ENCODE results near the gene SLC22A2.
A peak's percentile ranks its signal among the peaks of the same experiment; 100 is the strongest.
"Not testable (repeated sequence)": the region's sequence is repeated elsewhere in the genome, so short reads cannot be mapped to it uniquely, and the experiment has no call there.

The SLC22A2 gene

DNA sequence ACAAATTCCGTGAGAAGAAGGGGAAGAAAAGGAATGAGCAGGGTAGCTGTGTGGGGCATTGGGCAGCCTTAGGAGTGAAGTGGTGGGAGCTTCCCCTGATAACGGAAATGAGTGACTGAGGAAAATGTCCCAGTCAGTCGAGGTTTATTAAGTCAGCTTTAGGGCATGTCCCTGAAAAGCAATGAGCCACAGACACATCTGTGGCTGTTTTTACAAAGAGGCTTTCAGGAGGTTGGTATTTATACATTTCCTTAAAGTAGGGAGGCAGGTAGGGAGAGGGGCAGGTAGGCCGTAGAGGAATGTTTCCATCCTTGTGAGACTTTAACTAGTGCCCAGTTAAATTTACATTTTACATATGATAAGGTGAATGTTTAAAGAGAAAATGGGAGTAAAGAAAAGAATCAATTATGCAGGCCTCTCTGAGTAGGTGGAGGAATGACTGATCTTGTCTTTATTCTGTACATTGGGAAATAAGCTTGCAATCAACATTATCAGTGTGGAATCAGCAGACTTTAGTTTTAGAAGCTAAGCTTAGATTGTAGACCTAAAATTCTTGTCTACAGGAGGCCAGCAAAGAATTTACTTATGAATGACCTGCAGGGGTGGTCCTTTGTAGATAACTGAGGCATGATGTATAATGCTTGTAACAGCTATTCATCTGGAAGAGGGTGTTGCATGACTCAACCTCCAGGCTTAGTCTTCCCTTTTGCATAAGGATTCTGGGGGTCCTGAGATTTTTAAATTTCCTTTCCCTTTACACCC lies 18.5 kb downstream of the SLC22A2 start:
- no peaks in the 10 kb centered on the region for H3K27me3 ChIP-seq (ENCODE audit: low read depth, low read length)
- H3K4me3 ChIP-seq (ENCODE audit: low read depth in 1 of 2, low read length in 2 of 2): no peak overlapping the region
- no peaks in the 10 kb centered on the region for H3K9me3 ChIP-seq (ENCODE audit: control insufficient read depth in 1 of 2, low read length in 2 of 2)
- no peak overlapping the region for H3K27ac ChIP-seq (ENCODE audit: low read length)
- no peaks in the 10 kb centered on the region for H3K4me1 ChIP-seq (ENCODE audit: control insufficient read depth in 1 of 2, insufficient read depth in 2 of 2, low read length in 2 of 2)
- H3K36me3 ChIP-seq (ENCODE audit: control insufficient read depth in 1 of 2, insufficient read depth in 2 of 2, low read length in 2 of 2): peaks cover 0 to 5% of the 10 kb centered on the region in 2 donors

DNA sequence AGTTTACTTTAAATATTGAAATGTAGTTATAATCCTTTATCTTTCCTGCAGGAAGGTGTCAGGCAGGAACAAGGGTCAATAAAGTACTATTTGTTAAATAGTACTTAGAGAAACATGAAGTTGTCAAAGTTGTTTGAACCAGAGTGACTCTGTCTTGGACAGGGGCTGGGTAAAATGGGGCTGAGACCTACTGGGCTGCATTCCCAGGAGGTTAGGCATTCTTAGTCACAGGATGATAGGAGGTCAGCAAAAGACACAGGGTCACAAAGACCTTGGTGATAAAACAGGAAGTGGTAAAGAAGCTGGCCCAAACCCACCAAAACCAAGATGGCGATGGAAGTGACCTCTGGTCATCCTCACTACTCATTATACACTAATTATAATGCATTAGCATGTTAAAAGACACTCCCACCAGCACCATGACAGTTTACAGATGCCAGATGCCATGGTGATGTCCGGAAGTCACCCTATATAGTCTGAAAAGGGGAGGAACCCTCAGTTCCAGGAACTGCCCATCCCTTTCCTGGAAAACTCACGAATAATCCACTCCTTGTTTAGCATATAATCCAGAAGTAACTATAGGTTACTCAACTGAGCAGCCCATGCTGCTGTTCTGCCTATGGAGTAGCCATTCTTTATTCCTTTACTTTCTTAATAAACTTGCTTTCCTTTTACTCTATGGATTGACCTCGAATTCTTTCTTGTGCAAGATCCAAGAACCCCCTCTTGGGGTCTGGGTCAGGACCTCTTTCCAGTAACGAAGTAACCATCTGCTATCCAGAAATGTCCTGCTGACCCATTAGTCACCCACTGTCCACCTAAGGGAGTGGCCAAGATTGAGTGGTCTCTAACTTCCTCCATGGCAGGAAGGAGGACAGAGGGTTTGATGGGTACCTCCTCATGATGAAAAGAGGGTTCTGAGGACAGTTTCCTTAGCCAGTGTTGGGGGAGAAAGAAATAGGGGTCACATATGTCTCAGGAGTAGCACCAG lies 19.6 kb downstream of the SLC22A2 start:
- Histone ChIP-seq H3K4me1 (ENCODE audit: control insufficient read depth in 1 of 2, insufficient read depth in 2 of 2, low read length in 2 of 2) (no peaks in the 10 kb centered on the region), H3K27ac (ENCODE audit: low read length) (peak overlapping the region; percentile 19), H3K27me3 (ENCODE audit: low read depth, low read length) (no peaks in the 10 kb centered on the region), H3K4me3 (ENCODE audit: low read depth in 1 of 2, low read length in 2 of 2) (no peak overlapping the region), H3K9me3 (ENCODE audit: control insufficient read depth in 1 of 2, low read length in 2 of 2) (no peaks in the 10 kb centered on the region), H3K36me3 (ENCODE audit: control insufficient read depth in 1 of 2, insufficient read depth in 2 of 2, low read length in 2 of 2) (peaks cover 0 to 5% of the 10 kb centered on the region in 2 donors)

DNA sequence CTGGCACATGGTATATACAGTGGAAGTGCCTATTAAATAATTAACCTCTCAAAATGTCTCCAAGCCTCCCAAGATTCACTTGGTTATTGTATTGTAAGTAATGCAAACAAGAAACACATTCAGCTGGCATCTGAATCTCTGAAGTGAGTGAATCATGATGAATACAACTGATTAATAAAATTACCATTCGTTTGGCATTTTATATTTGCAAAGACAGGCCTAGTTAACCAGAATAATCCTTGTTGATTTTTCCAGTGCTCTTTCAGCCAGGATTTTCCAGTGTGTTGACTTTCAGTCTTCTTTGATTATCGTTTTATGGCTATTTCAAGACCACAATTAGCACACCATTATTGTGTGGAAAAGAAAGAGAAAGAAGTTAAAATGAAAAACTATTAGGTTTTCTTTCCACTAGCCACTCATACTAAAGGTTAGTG lies 20.3 kb downstream of the SLC22A2 start:
- Histone ChIP-seq H3K27me3 (ENCODE audit: low read depth, low read length) (no peaks in the 10 kb centered on the region), H3K36me3 (ENCODE audit: control insufficient read depth in 1 of 2, insufficient read depth in 2 of 2, low read length in 2 of 2) (peaks cover 0 to 5% of the 10 kb centered on the region in 2 donors), H3K4me1 (ENCODE audit: control insufficient read depth in 1 of 2, insufficient read depth in 2 of 2, low read length in 2 of 2) (no peaks in the 10 kb centered on the region), H3K27ac (ENCODE audit: low read length) (peak overlapping the region; percentile 19), H3K9me3 (ENCODE audit: control insufficient read depth in 1 of 2, low read length in 2 of 2) (no peaks in the 10 kb centered on the region), H3K4me3 (ENCODE audit: low read depth in 1 of 2, low read length in 2 of 2) (no peak overlapping the region)

DNA sequence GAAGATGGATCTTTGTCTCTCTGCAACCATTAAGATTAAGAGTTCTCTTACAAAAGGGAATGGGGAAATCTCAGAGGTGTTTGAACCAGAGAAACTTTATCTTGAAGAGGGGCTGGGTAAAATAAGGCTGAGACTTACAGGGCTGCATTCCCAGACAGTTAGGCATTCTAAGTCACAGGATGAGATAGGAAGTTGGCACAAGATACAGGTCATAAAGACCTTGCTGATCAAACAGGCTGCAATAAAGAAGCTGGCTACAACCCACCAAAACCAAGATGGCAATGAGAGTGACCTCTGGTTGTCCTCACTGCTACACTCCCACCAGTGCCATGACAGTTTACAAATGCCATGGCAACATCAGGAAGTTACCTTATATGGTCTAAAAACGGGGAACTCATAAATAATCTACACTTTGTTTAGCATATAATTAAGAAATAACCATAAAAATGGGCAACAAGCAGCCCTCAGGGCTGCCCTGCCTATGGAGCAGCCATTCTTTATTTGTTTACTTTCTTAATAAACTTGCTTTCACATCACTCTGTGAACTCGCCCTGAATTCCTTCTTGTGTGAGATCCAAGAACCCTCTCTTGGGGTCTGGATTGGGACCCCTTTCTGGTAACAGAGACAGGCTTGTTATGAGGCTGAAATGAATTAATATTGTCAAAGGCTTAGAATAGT lies 20.9 kb downstream of the SLC22A2 start:
- not testable (repeated sequence) for H3K4me1 ChIP-seq (ENCODE audit: control insufficient read depth in 1 of 2, insufficient read depth in 2 of 2, low read length in 2 of 2); H3K27me3 ChIP-seq (ENCODE audit: low read depth, low read length); H3K27ac ChIP-seq (ENCODE audit: low read length); H3K4me3 ChIP-seq (ENCODE audit: low read depth in 1 of 2, low read length in 2 of 2); H3K36me3 ChIP-seq (ENCODE audit: control insufficient read depth in 1 of 2, insufficient read depth in 2 of 2, low read length in 2 of 2); H3K9me3 ChIP-seq (ENCODE audit: control insufficient read depth in 1 of 2, low read length in 2 of 2)

DNA sequence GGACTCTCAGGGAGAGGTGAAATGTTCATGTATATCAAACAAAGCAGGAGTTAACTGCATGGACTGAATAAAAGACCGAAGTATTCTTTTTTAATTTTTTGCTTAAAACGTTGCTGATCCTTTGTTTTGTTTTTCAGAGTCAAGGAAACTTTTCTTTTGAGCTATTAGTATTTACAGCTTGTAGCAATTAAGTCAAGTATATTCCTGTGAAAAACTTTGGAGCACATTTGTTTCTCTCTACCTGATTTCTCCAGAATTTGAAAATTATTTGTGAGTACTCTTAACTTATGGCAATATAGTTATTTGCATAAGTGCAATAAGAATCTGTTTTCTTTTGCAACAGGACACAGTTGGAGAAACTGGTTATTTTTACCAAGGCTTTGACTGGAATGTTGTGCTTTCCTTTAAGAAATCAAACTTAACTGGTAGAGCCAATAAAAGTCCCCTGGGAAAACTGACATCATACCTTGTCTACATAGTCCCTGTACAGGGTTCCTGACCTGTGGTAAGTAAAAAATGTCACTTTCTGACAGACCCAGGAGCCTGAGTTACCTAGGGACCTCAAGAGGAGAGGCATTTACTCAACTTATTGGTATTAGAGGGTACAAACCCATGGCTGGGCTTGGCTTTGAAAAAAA lies 22.3 kb downstream of the SLC22A2 start:
- not testable (repeated sequence) for H3K9me3 ChIP-seq (ENCODE audit: control insufficient read depth in 1 of 2, low read length in 2 of 2); H3K27ac ChIP-seq (ENCODE audit: low read length); H3K36me3 ChIP-seq (ENCODE audit: control insufficient read depth in 1 of 2, insufficient read depth in 2 of 2, low read length in 2 of 2); H3K4me3 ChIP-seq (ENCODE audit: low read depth in 1 of 2, low read length in 2 of 2); H3K27me3 ChIP-seq (ENCODE audit: low read depth, low read length); H3K4me1 ChIP-seq (ENCODE audit: control insufficient read depth in 1 of 2, insufficient read depth in 2 of 2, low read length in 2 of 2)

DNA sequence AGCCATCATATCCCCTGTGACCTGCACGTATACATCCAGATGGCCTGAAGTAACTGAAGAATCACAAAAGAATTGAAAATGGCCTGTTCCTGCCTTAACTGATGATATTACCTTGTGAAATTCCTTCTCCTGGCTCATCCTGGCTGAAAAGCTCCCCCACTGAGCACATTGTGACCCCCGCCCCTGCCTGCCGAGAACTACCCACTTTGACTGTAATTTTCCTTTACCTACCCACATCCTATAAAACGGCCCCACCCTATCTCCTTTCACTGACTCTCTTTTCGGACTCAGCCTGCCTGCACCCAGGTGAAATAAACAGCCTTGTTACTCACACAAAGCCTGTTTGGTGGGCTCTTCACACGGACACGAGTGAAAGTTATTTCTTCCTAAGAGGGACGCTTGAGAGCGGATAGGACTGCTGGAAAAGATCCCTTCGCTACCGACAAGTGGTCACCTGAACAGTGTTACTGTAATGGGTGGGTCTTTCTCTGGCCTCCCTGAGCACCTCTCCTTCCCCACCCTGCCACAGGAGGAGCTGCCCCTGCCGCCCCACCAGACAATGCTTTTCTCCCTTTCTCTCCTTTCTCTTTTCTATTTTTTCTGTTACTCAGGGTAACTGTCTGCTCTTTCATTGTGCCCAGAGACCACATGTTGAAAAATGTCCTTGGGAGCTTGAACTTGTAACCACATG lies 24.5 kb downstream of the SLC22A2 start:
- H3K9me3 ChIP-seq (ENCODE audit: control insufficient read depth in 1 of 2, low read length in 2 of 2); H3K27ac ChIP-seq (ENCODE audit: low read length); H3K4me1 ChIP-seq (ENCODE audit: control insufficient read depth in 1 of 2, insufficient read depth in 2 of 2, low read length in 2 of 2); H3K4me3 ChIP-seq (ENCODE audit: low read depth in 1 of 2, low read length in 2 of 2); H3K27me3 ChIP-seq (ENCODE audit: low read depth, low read length); H3K36me3 ChIP-seq (ENCODE audit: control insufficient read depth in 1 of 2, insufficient read depth in 2 of 2, low read length in 2 of 2): not testable (repeated sequence)

DNA sequence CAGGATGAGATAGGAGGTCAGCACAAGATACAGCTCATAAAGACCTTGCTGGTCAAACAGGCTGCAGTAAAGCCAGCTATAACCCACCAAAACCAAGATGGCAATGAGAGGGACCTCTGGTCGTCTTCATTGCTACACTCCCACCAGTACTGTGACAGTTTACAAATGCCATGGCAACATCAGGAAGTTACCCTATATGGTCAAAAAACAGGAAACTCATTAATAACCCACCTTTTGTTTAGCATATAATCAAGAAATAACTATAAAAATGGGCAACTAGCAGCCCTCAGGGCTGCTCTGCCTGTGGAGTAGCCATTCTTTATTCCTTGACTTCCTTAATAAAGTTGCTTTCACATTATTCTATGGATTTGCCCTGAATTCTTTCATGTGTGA lies 30.9 kb downstream of the SLC22A2 start:
- peaks cover 0 to 10% of the 10 kb centered on the region in 2 donors for H3K4me1 ChIP-seq (ENCODE audit: control insufficient read depth in 1 of 2, insufficient read depth in 2 of 2, low read length in 2 of 2)
- H3K27ac ChIP-seq (ENCODE audit: low read length): no peak overlapping the region
- H3K36me3 ChIP-seq (ENCODE audit: control insufficient read depth in 1 of 2, insufficient read depth in 2 of 2, low read length in 2 of 2): no peaks in the 10 kb centered on the region
- H3K27me3 ChIP-seq (ENCODE audit: low read depth, low read length): no peaks in the 10 kb centered on the region
- no peaks in the 10 kb centered on the region for H3K9me3 ChIP-seq (ENCODE audit: control insufficient read depth in 1 of 2, low read length in 2 of 2)
- H3K4me3 ChIP-seq (ENCODE audit: low read depth in 1 of 2, low read length in 2 of 2): no peak overlapping the region

DNA sequence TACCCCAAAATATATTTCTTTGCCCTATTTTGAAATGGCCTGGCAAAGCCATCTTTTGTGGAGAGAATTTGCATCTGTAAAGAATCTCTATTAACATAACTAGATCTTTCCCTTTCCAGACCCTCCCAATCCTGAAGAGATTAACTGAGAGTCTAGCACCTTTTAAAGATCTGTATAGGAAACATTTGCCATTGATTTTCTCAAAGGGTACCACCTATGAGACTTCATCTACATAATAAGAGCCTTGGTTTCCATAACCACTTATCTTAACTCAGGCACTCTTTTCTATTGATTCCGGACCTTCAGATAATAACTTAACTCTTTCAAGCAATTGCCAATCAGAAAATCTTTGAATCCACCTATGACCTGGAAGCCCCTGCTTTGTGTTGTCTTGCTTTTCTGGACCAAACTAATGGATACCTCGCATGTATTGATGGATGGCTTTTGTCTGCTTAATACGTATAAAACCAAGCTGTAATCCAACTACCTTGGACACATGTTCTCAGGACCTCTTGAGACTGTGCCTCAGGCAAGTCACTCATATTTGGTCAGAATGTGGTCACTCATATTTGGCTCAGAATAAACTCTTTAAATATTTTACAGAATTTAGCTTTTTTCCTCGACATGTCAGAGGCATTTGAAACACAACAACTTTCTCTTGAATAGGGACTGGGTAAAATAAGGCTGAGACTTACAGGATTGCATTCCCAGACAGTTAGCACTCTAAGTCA lies 31.4 kb downstream of the SLC22A2 start:
- no peak overlapping the region for H3K4me3 ChIP-seq (ENCODE audit: low read depth in 1 of 2, low read length in 2 of 2)
- no peaks in the 10 kb centered on the region for H3K9me3 ChIP-seq (ENCODE audit: control insufficient read depth in 1 of 2, low read length in 2 of 2)
- peaks cover 0 to 10% of the 10 kb centered on the region in 2 donors for H3K4me1 ChIP-seq (ENCODE audit: control insufficient read depth in 1 of 2, insufficient read depth in 2 of 2, low read length in 2 of 2)
- no peaks in the 10 kb centered on the region for H3K27me3 ChIP-seq (ENCODE audit: low read depth, low read length)
- H3K27ac ChIP-seq (ENCODE audit: low read length): no peak overlapping the region
- no peaks in the 10 kb centered on the region for H3K36me3 ChIP-seq (ENCODE audit: control insufficient read depth in 1 of 2, insufficient read depth in 2 of 2, low read length in 2 of 2)

DNA sequence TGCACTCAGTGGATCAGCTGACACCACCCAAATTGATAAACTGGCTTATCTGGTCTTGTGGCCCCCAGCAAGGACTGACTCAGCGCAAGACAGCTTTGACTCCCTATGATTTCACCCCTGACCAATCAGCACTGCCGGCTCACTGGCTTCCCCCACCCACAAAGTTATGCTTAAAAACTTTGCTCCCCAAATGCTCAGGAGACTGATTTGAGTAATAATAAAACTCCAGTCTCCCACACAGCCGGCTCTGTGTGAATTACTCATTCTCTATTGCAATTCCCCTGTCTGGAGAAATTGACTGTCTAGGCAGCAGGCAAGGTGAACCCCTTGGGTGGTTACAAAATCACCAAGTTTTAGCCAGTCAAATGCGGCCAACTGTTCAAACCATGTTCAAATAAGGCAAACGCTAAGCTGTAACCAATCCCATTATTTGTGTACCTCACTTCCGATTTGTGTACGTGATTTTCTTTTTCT lies 32.5 kb downstream of the SLC22A2 start:
- H3K27me3 ChIP-seq (ENCODE audit: low read depth, low read length): no peaks in the 10 kb centered on the region
- H3K27ac ChIP-seq (ENCODE audit: low read length): no peak overlapping the region
- no peaks in the 10 kb centered on the region for H3K36me3 ChIP-seq (ENCODE audit: control insufficient read depth in 1 of 2, insufficient read depth in 2 of 2, low read length in 2 of 2)
- H3K4me3 ChIP-seq (ENCODE audit: low read depth in 1 of 2, low read length in 2 of 2): no peak overlapping the region
- H3K4me1 ChIP-seq (ENCODE audit: control insufficient read depth in 1 of 2, insufficient read depth in 2 of 2, low read length in 2 of 2): peaks cover 0 to 10% of the 10 kb centered on the region in 2 donors
- H3K9me3 ChIP-seq (ENCODE audit: control insufficient read depth in 1 of 2, low read length in 2 of 2): no peaks in the 10 kb centered on the region

DNA sequence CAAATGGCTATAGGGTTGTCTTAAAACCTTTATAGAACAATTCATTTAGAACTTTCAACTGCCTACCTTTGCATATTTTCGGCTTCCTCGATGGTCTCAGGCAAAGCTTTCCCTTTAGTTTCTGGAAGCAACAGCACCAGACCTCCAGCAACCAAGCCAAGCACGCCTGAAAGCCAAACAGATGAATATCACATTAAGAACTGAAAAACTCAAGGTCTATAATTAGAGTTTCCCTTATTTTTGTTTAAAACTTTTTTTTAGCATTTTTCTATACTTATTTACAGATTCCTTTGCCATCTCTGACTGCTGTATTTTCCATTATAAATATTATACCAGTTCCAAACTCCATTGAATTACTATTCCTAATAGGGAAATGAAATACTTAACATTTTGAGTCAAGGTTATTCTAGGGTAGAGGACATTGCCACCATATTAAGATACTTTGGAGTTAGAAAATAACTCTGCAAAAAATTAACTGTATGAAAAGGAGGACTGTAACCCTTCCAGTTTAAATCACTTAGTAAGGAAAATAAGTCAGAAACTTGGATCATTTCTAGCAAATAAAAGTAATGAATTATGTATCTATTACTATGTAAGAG lies 33.9 kb downstream of the SLC22A2 start:
- no peak overlapping the region for H3K27ac ChIP-seq (ENCODE audit: low read length)
- peaks cover 0 to 6% of the 10 kb centered on the region in 2 donors for H3K4me1 ChIP-seq (ENCODE audit: control insufficient read depth in 1 of 2, insufficient read depth in 2 of 2, low read length in 2 of 2)
- no peaks in the 10 kb centered on the region for H3K36me3 ChIP-seq (ENCODE audit: control insufficient read depth in 1 of 2, insufficient read depth in 2 of 2, low read length in 2 of 2)
- H3K9me3 ChIP-seq (ENCODE audit: control insufficient read depth in 1 of 2, low read length in 2 of 2): no peaks in the 10 kb centered on the region
- H3K4me3 ChIP-seq (ENCODE audit: low read depth in 1 of 2, low read length in 2 of 2): no peak overlapping the region
- no peaks in the 10 kb centered on the region for H3K27me3 ChIP-seq (ENCODE audit: low read depth, low read length)
